Measurements from ENCODE around the gene ASCC2. TPM values are rescaled to one million over a fixed set of nuclear protein-coding genes. Genes with fewer than 3 reads are reported as not detected.

Gene ASCC2
- total RNA-seq, 1 donor from 2014 or later: 44.6 TPM

DNA sequence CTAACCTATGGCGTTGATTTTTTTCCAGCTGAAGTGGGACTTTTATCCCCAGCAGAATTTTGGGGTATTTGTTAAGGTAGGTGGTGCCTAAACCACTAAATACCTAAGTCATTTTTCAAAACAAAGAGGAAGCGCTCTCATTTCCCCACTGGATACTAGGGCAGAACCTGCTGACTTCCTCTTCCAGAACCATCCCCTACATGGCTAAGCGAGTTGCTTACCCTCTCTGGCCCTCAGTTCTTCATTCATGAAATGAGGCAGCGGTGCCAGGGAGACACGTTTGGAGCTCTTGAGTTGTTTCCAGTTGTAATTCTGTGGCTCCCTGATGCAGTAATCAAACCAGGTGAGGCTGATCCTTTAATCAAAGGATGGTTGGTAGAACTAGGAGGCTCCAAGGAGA is 34.9 kb upstream of the ASCC2 start:
- no peak overlapping the region for H3K27ac Mint-ChIP-seq (ENCODE audit: unreplicated experiment)
- H3K27me3 Mint-ChIP-seq (ENCODE audit: low read depth): peaks cover 18% of the 10 kb centered on the region
- TF ChIP-seq, protein P1, sequence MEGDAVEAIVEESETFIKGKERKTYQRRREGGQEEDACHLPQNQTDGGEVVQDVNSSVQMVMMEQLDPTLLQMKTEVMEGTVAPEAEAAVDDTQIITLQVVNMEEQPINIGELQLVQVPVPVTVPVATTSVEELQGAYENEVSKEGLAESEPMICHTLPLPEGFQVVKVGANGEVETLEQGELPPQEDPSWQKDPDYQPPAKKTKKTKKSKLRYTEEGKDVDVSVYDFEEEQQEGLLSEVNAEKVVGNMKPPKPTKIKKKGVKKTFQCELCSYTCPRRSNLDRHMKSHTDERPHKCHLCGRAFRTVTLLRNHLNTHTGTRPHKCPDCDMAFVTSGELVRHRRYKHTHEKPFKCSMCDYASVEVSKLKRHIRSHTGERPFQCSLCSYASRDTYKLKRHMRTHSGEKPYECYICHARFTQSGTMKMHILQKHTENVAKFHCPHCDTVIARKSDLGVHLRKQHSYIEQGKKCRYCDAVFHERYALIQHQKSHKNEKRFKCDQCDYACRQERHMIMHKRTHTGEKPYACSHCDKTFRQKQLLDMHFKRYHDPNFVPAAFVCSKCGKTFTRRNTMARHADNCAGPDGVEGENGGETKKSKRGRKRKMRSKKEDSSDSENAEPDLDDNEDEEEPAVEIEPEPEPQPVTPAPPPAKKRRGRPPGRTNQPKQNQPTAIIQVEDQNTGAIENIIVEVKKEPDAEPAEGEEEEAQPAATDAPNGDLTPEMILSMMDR (conservative IDR thresholded peaks at IDR 0.05): no peak
- H3K36me3 Mint-ChIP-seq (ENCODE audit: low read depth): no peaks in the 10 kb centered on the region
- peaks cover 13% of the 10 kb centered on the region for H3K4me1 Mint-ChIP-seq
- no peaks in the 10 kb centered on the region for H3K9me3 Mint-ChIP-seq
- DNase-seq (ENCODE audit: low read depth, low spot score): no peak
- H3K4me3 Mint-ChIP-seq: no peak overlapping the region

- DNase-seq (ENCODE audit: low read depth, low spot score): no peak
Observed at GRCh38 chr22:29872144-29872893, 34.2 kb upstream of the ASCC2 start.

GRCh38 chr22:29871684-29872083 is 33.6 kb upstream of the ASCC2 start:
- peaks cover 13% of the 10 kb centered on the region for H3K4me1 Mint-ChIP-seq
- no peak overlapping the region for H3K4me3 Mint-ChIP-seq

More at GRCh38 chr22:29872144-29872893, 34.2 kb upstream of the ASCC2 start:
- TF ChIP-seq, protein P1 (conservative IDR thresholded peaks at IDR 0.05): no peak
- peak overlapping the region; percentile 31 for H3K4me3 Mint-ChIP-seq
- peaks cover 18% of the 10 kb centered on the region for H3K27me3 Mint-ChIP-seq (ENCODE audit: low read depth)
- peaks cover 13% of the 10 kb centered on the region for H3K4me1 Mint-ChIP-seq
- H3K36me3 Mint-ChIP-seq (ENCODE audit: low read depth): no peaks in the 10 kb centered on the region
- no peak overlapping the region for H3K27ac Mint-ChIP-seq (ENCODE audit: unreplicated experiment)
- no peaks in the 10 kb centered on the region for H3K9me3 Mint-ChIP-seq

DNA sequence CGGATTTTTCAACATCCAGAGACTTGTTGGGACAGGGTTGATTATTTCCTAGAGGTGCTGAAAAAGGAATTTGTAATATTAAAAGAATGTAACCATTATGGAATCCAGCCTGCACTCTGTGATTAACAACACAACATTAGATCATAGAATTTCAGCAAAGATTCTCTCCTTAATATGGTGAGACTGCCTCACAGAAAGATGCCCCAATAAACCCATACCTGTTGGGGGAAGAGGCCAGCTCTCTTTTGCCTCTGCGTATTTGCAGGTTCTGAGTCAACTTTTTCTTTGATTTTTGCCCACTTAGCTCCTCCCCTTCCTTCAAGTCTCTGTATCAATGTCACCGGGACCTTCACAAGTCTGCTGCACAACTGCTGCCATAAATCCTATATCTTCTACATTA is 32.5 kb upstream of the ASCC2 start:
- TF ChIP-seq, protein P1 (conservative IDR thresholded peaks at IDR 0.05): no peak
- H3K27ac Mint-ChIP-seq (ENCODE audit: unreplicated experiment): no peak overlapping the region
- H3K9me3 Mint-ChIP-seq: no peaks in the 10 kb centered on the region
- no peak overlapping the region for H3K4me3 Mint-ChIP-seq
- peaks cover 13% of the 10 kb centered on the region for H3K4me1 Mint-ChIP-seq
- peaks cover 18% of the 10 kb centered on the region for H3K27me3 Mint-ChIP-seq (ENCODE audit: low read depth)
- DNase-seq (ENCODE audit: low read depth, low spot score): no peak
- no peaks in the 10 kb centered on the region for H3K36me3 Mint-ChIP-seq (ENCODE audit: low read depth)

More at GRCh38 chr22:29871684-29872083, 33.6 kb upstream of the ASCC2 start:
- no peaks in the 10 kb centered on the region for H3K9me3 Mint-ChIP-seq
- peaks cover 18% of the 10 kb centered on the region for H3K27me3 Mint-ChIP-seq (ENCODE audit: low read depth)
- H3K36me3 Mint-ChIP-seq (ENCODE audit: low read depth): no peaks in the 10 kb centered on the region
- DNase-seq (ENCODE audit: low read depth, low spot score): no peak
- TF ChIP-seq, protein P1 (conservative IDR thresholded peaks at IDR 0.05): no peak
- peak overlapping the region; percentile 62 for H3K27ac Mint-ChIP-seq (ENCODE audit: unreplicated experiment)

- H3K4me1 Mint-ChIP-seq: peaks cover 13% of the 10 kb centered on the region
- H3K4me3 Mint-ChIP-seq: no peak overlapping the region
- TF ChIP-seq, protein P1 (conservative IDR thresholded peaks at IDR 0.05): no peak
- peaks cover 2% of the 10 kb centered on the region for H3K27me3 Mint-ChIP-seq (ENCODE audit: low read depth)
- H3K27ac Mint-ChIP-seq (ENCODE audit: unreplicated experiment): no peak overlapping the region
- H3K36me3 Mint-ChIP-seq (ENCODE audit: low read depth): no peaks in the 10 kb centered on the region
- no peak for DNase-seq (ENCODE audit: low read depth, low spot score)
- H3K9me3 Mint-ChIP-seq: no peaks in the 10 kb centered on the region
Observed at GRCh38 chr22:29867851-29868250, 29.8 kb upstream of the ASCC2 start.
